DOHH2 (cell line): Measurements from ENCODE around the gene DCAF11.

Source experiments
- H3F3A ChIP-seq: fragments of 200-600 bp; sonication (generic), shearing (Covaris generic); 2 replicates; pipeline ENCODE4 v1.6.0; 2016; ENCODE audit warnings: antibody characterized with exemption, mild to moderate bottlenecking; ENCODE audit not compliant: control insufficient read depth, insufficient read depth
- H3K27ac ChIP-seq: fragments of 200-600 bp; sonication (generic); 2 replicates; pipeline ENCODE4 v1.5.1; 2014; ENCODE audit warnings: low read depth, mild to moderate bottlenecking, low read length, moderate library complexity
- H3K27me3 ChIP-seq: fragments of 200-600 bp; sonication (generic); 2 replicates; pipeline ENCODE4 v1.6.1; 2014; ENCODE audit warnings: mild to moderate bottlenecking, low read length, mixed read lengths; ENCODE audit not compliant: control insufficient read depth
- H3K36me3 ChIP-seq: fragments of 200-600 bp; sonication (generic); 2 replicates; pipeline ENCODE4 v1.6.1; 2014; ENCODE audit warnings: mild to moderate bottlenecking, low read length, moderate library complexity, mixed read lengths; ENCODE audit not compliant: control insufficient read depth
- H3K4me1 ChIP-seq: fragments of 200-600 bp; sonication (generic); 2 replicates; pipeline ENCODE4 v1.6.1; 2014; ENCODE audit warnings: mild to moderate bottlenecking, low read length, mixed read lengths; ENCODE audit not compliant: control insufficient read depth
- H3K4me2 ChIP-seq: fragments of 200-600 bp; sonication (generic); 2 replicates; pipeline ENCODE4 v1.6.0; 2014; ENCODE audit warnings: mild to moderate bottlenecking, low read length, moderate library complexity
- H3K4me3 ChIP-seq: fragments of 200-600 bp; sonication (generic); 2 replicates; pipeline ENCODE4 v1.5.1; 2014; ENCODE audit warnings: mild to moderate bottlenecking, low read length, mixed read lengths
- H3K79me2 ChIP-seq: fragments of 200-600 bp; sonication (generic); 2 replicates; pipeline ENCODE4 v1.6.1; 2014; ENCODE audit warnings: mild to moderate bottlenecking, low read length, mixed read lengths; ENCODE audit not compliant: control insufficient read depth
- H3K9me2 ChIP-seq: fragments of 200-600 bp; sonication (generic); replicated peaks from 2 replicates; pipeline ENCODE4 v1.6.1; 2014; ENCODE audit warnings: mild to moderate bottlenecking, low read length, mixed read lengths; ENCODE audit not compliant: control insufficient read depth
- H3K9me3 ChIP-seq: fragments of 200-600 bp; sonication (generic); 2 replicates; pipeline ENCODE4 v1.6.1; 2014; ENCODE audit warnings: antibody characterized with exemption, low read length, mixed read lengths; ENCODE audit not compliant: control insufficient read depth, insufficient read depth
- H4K20me1 ChIP-seq: fragments of 200-600 bp; sonication (generic); 2 replicates; pipeline ENCODE4 v1.6.0; 2014; ENCODE audit warnings: low read depth, mild to moderate bottlenecking, antibody characterized with exemption, low read length, moderate library complexity; ENCODE audit not compliant: control insufficient read depth, insufficient read depth
- EZH2phosphoT487 ChIP-seq: fragments of 200-600 bp; sonication (generic); IDR thresholded peaks from 2 replicates; pipeline ENCODE4 v1.6.1; 2017; ENCODE audit warnings: borderline replicate concordance, mild to moderate bottlenecking, antibody characterized with exemption, low read length, moderate library complexity, mixed read lengths
- TF ChIP-seq, protein P1 (sequence below): fragments of 200-600 bp; sonication (generic); IDR thresholded peaks from one replicate; pipeline ENCODE4 v1.5.1; 2014; ENCODE audit warnings: antibody characterized with exemption, mild to moderate bottlenecking, low read depth, low read length; ENCODE audit not compliant: poor library complexity, severe bottlenecking

The DCAF11 gene

DNA sequence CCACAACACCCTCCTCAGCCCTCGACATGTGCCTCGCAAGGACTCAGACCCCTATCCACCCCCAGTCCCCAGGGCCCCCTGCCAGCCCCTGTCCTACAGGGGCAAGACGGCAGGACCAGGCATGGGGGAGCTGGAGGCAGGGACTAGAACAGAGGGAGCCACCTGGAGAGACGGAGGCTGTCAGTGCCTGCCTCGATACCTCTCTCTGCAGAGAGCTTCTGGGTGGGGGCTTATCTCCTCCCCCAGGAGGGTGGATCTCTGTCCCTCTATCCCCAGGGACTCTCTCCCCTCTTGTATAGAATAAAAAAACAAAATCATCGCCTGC, 45.2 kb upstream of the DCAF11 start:
- TF ChIP-seq EZH2phosphoT487, result no peak
- TF ChIP-seq, protein P1, sequence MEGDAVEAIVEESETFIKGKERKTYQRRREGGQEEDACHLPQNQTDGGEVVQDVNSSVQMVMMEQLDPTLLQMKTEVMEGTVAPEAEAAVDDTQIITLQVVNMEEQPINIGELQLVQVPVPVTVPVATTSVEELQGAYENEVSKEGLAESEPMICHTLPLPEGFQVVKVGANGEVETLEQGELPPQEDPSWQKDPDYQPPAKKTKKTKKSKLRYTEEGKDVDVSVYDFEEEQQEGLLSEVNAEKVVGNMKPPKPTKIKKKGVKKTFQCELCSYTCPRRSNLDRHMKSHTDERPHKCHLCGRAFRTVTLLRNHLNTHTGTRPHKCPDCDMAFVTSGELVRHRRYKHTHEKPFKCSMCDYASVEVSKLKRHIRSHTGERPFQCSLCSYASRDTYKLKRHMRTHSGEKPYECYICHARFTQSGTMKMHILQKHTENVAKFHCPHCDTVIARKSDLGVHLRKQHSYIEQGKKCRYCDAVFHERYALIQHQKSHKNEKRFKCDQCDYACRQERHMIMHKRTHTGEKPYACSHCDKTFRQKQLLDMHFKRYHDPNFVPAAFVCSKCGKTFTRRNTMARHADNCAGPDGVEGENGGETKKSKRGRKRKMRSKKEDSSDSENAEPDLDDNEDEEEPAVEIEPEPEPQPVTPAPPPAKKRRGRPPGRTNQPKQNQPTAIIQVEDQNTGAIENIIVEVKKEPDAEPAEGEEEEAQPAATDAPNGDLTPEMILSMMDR, result no peak
- H3K9me2 ChIP-seq, result no peaks in the 10 kb centered on the region
- H3K36me3 ChIP-seq, result no peaks in the 10 kb centered on the region
- H3K27ac ChIP-seq, result no peak overlapping the region
- no peaks in the 10 kb centered on the region for H3F3A ChIP-seq
- no peaks in the 10 kb centered on the region for H3K79me2 ChIP-seq
- no peaks in the 10 kb centered on the region for H4K20me1 ChIP-seq
- H3K27me3 ChIP-seq, result no peaks in the 10 kb centered on the region
- H3K4me2 ChIP-seq, result no peak overlapping the region
- H3K4me3 ChIP-seq, result no peak overlapping the region
- H3K4me1 ChIP-seq, result no peaks in the 10 kb centered on the region
- no peaks in the 10 kb centered on the region for H3K9me3 ChIP-seq

DNA sequence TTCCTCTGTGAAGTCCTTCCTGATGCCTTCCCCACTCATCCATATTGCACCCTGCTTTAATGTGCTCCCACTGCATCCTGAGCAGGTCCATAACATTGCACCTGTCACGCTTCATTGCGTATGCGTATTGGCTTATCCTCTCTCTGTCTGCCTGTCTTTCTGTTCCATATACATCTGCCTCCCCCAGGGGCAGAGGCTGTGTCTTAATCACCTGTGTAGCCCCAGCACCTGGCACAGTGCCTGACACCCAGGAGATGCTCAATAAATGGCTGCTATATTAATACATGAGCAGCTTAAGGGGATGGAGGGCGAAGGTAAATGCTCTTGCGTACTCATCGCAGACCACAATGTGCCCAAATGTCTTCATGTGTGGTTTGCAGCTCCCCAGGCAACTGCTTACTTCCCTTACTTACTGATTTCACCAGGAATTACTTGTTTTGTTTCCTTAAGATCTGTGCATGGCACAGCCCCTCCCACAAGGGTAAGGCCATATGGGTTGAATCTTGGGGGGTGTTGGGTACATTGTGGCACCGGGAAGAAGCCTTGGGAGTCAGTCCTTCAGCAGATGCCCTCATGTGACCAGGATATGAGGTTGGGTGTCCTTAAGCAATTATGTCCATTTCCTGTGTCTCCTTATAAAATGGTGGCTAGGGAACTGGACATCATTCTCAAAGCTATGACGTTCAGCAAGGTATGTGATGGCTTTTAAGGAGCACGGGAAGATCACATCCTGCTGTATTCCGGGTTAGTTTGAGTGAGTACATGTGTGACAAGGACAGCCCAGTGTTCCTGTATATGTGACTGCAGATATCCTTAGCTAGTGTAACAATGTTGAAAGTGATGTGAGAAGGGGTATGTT, 44.1 kb upstream of the DCAF11 start:
- H3K9me3 ChIP-seq, result no peaks in the 10 kb centered on the region
- no peaks in the 10 kb centered on the region for H3K9me2 ChIP-seq
- TF ChIP-seq EZH2phosphoT487, result no peak
- TF ChIP-seq, protein P1, result no peak
- H3K36me3 ChIP-seq, result no peaks in the 10 kb centered on the region
- H4K20me1 ChIP-seq, result no peaks in the 10 kb centered on the region
- no peak overlapping the region for H3K4me3 ChIP-seq
- no peaks in the 10 kb centered on the region for H3F3A ChIP-seq
- H3K27me3 ChIP-seq, result no peaks in the 10 kb centered on the region
- no peaks in the 10 kb centered on the region for H3K79me2 ChIP-seq
- peaks cover 5% of the 10 kb centered on the region for H3K4me1 ChIP-seq
- H3K27ac ChIP-seq, result no peak overlapping the region
- no peak overlapping the region for H3K4me2 ChIP-seq

DNA sequence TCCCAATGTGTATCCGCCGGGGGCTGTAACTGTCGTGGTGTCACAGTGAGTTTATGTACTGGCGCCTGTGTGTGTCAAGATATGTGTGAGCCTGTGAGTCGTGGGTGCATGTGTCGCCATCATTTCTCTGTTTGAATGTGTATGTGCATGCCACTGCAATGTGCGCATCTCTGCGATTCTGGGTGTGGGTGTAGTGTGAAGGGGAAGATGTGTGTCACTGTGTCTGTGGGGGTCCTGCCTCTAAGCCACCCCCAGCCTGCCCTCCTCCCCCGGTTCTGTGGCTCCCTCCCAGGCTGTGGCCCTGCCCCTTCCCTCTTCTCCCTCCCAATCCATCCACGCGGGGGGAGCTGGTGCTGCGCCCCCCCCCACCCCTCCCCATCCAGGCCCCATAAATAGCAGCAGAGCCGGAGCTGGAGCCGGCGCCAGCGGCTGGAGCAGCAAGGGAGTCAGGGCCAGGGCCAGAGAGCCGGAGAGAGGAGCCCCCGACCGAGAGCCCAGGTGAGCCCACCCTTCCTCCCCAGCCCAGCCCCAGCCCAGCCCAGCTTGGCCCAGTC, 43.4 kb upstream of the DCAF11 start, which contains the start of gene CPNE6:
TSS of gene CPNE6 (plus strand) at position 419 of the 554 bp plus-strand sequence. CDS start 1,375 bp downstream, outside the sequence.
- no peak for TF ChIP-seq EZH2phosphoT487
- Histone ChIP-seq H3K9me2 (no peaks in the 10 kb centered on the region), H3K4me3 (no peak within 1 kb of the TSS), H3K4me1 (peaks cover 10% of the 10 kb centered on the region), H3K27me3 (no peaks in the 10 kb centered on the region), H3K79me2 (no peaks in the 10 kb centered on the region), H3K27ac (no peak within 1 kb of the TSS), H3F3A (no peaks in the 10 kb centered on the region), H3K4me2 (no peak within 1 kb of the TSS), H4K20me1 (no peaks in the 10 kb centered on the region), H3K36me3 (no peaks in the 10 kb centered on the region), H3K9me3 (no peaks in the 10 kb centered on the region)

DNA sequence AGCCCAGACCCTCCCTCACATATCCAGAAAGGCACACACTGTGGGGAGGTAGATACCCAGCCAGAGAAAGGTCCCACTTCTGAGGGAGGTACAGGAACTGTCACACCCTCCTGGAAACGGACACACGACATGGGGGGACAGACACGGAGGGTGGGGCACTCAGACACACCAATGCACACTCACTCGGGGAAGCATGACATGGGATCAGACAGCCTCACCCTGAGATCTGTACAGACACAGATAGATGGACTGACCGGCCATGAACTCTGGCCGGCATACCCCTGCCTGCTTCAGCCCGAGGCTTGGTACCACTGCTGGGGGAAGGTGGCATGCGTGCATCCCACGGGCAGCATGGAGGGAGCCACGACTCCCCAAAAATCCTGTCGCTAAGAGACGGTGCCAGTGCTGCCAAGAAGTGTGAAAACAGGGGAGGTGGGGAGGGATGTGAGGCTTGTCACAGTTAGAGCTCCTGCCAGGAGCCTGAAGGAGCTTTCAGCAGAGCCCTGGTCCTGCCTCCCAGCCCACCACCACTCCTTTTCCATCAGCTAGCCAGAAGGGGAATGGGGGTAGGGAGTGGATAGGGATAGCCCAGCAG, 42.6 kb upstream of the DCAF11 start:
- Histone ChIP-seq H3K4me1 (peaks cover 10% of the 10 kb centered on the region), H3K27ac (no peak overlapping the region), H3K79me2 (no peaks in the 10 kb centered on the region), H3K9me3 (no peaks in the 10 kb centered on the region), H3K4me3 (no peak overlapping the region), H3K9me2 (no peaks in the 10 kb centered on the region), H3K27me3 (no peaks in the 10 kb centered on the region), H3K36me3 (no peaks in the 10 kb centered on the region), H3F3A (no peaks in the 10 kb centered on the region), H3K4me2 (no peak overlapping the region), H4K20me1 (no peaks in the 10 kb centered on the region)
- TF ChIP-seq, protein P1, result no peak
- TF ChIP-seq EZH2phosphoT487, result no peak
